Gastrocnemius medialis (tissue), 4 donors: ENCODE measurements around the gene TIAM2. TPM values are rescaled to one million over a fixed set of nuclear protein-coding genes. Genes with fewer than 3 reads are reported as not detected.
"Not testable (repeated sequence)": the region's sequence is repeated elsewhere in the genome, so short reads cannot be mapped to it uniquely, and the experiment has no call there.

ENCODE experiments used
- ATAC-seq, 2 donors: fragments of 150-250 bp; one replicate each; pipeline ENCODE4 v1.9.1; 2016
- DNase-seq, 2 donors: peaks; one replicate each; pipeline ENCODE4 v3.0.0-alpha.2; 2019
- H3K27ac ChIP-seq, 4 donors: fragments of 200-600 bp; sonication (generic); 1 replicate in 1 of 4; 2 replicates in 3 of 4; pipeline ENCODE4 v1.5.1; 2016 to 2018; ENCODE audit warnings: mild to moderate bottlenecking in 2 of 4, moderate library complexity in 1 of 4
- H3K27me3 ChIP-seq, 3 donors: fragments of 200-600 bp; sonication (generic) in 2 of 3; 1 replicate in 1 of 3; 2 replicates in 2 of 3; pipeline versions ENCODE4 v1.5.1 to v1.6.0; 2016 to 2019; ENCODE audit warnings: mild to moderate bottlenecking in 1 of 3, moderate library complexity in 1 of 3
- H3K36me3 ChIP-seq, 2 donors: fragments of 200-600 bp; sonication (generic) in 1 of 2; one replicate each; pipeline ENCODE4 v1.5.1; 2017 to 2018
- H3K4me1 ChIP-seq, 2 donors: fragments of 200-600 bp; sonication (generic) in 1 of 2; one replicate each; pipeline ENCODE4 v1.5.1; 2016 to 2017; ENCODE audit warnings: mild to moderate bottlenecking in 2 of 2
- H3K4me3 ChIP-seq, 4 donors: fragments of 200-600 bp; sonication (generic) in 3 of 4; 1 replicate in 1 of 4; 2 replicates in 3 of 4; pipeline ENCODE4 v1.5.1; 2016 to 2019; ENCODE audit warnings: mild to moderate bottlenecking in 2 of 4
- H3K9me3 ChIP-seq, 3 donors: fragments of 200-600 bp; sonication (generic) in 2 of 3; 1 replicate in 1 of 3; 2 replicates in 2 of 3; pipeline ENCODE4 v1.5.1; 2016 to 2019
- POLR2A ChIP-seq, 2 donors: fragments of 450-650 bp; IDR thresholded peaks; one replicate each; pipeline ENCODE4 v1.6.1; 2017; ENCODE audit warnings: antibody characterized with exemption in 2 of 2, mild to moderate bottlenecking in 2 of 2, moderate library complexity in 2 of 2
- in situ Hi-C, 4 donors: fragments of 200-750 bp; cut with MboI; loops; one replicate each; pipeline versions ENCODE4 v1.15.0 to v1.8.0; 2017; ENCODE audit warnings: low sequenced_read_pairs in 4 of 4
- intact Hi-C: fragments of 100-400 bp; cut with DNase I; formaldehyde crosslinking; loops from one replicate; pipeline ENCODE4 v1.15.1; 2023; ENCODE audit warnings: low total_unique reads
- total RNA-seq, 4 donors: library from RNA; depleted of rRNA; stranded (reverse); fragments of >200 nt; gene quantifications; one replicate each; pipeline versions ENCODE4 v1.1.0 to v1.2.3, GENCODE V29; 2016
- TF ChIP-seq, protein P1 (sequence below), 5 experiments: fragments of 450-650 bp in 3 of 5; fragments of 200-600 bp in 2 of 5; sonication (generic) in 2 of 5; IDR thresholded peaks in 4 of 5; conservative IDR thresholded peaks in 1 of 5; 1 replicate in 4 of 5; 2 replicates in 1 of 5; pipeline ENCODE4 v1.5.1; 2016 to 2019; ENCODE audit warnings: antibody characterized with exemption in 5 of 5, mild to moderate bottlenecking in 3 of 5, moderate library complexity in 3 of 5

TIAM2 gene
- total RNA-seq, 4 donors from 2014 or later, result 4.4 to 18.8 (median 13.6) TPM

DNA sequence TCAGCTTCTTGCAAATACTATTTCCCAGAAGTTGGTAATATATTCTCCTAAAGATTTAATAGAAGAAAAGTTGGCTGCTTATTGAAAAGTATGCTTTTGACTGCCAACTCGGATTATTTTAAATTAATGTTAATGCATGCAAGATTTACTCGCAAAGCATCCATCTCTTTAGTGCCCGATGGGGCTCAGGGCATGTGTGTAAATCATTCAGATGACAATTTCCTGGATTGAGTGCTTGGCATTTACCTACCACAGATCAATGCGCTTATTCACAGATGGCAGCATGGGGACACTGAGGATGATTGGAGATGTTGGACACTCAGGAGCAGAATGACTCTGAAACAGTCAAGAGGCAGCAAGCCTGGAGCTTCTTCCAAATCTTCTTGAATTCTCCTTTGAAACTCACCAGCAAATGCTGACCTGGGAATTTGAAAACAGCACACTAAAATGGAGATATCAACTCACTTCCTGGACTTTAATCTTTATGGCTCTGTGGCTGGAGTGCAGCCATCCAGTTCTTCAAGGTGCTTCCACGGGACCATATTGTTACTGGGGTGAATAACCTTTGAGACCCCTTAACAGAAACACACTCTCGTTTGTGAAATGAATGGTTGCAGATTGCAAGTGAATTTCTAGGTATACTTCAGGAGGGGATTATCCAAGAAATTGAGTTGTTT, 34.1 kb upstream of the TIAM2 start:
- Histone ChIP-seq H3K4me1 (no peaks in the 10 kb centered on the region), H3K27ac (no peak overlapping the region), H3K4me3 (no peak overlapping the region), H3K36me3 (peaks cover 0 to 8% of the 10 kb centered on the region in 2 donors), H3K9me3 (no peaks in the 10 kb centered on the region), H3K27me3 (no peaks in the 10 kb centered on the region)
- no peak for DNase-seq
- no peak for ATAC-seq
- in situ Hi-C loops (no loop called here), intact Hi-C loops (no loop called here)
- TF ChIP-seq, protein P1, sequence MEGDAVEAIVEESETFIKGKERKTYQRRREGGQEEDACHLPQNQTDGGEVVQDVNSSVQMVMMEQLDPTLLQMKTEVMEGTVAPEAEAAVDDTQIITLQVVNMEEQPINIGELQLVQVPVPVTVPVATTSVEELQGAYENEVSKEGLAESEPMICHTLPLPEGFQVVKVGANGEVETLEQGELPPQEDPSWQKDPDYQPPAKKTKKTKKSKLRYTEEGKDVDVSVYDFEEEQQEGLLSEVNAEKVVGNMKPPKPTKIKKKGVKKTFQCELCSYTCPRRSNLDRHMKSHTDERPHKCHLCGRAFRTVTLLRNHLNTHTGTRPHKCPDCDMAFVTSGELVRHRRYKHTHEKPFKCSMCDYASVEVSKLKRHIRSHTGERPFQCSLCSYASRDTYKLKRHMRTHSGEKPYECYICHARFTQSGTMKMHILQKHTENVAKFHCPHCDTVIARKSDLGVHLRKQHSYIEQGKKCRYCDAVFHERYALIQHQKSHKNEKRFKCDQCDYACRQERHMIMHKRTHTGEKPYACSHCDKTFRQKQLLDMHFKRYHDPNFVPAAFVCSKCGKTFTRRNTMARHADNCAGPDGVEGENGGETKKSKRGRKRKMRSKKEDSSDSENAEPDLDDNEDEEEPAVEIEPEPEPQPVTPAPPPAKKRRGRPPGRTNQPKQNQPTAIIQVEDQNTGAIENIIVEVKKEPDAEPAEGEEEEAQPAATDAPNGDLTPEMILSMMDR (IDR thresholded peaks at IDR 0.05 in 4 of 5, conservative IDR thresholded peaks at IDR 0.05 in 1 of 5), result no peak
- TF ChIP-seq POLR2A (IDR thresholded peaks at IDR 0.05), result no peak

GRCh38 chr6:154962753-154963152, 32.4 kb upstream of the TIAM2 start:
- no peak overlapping the region for H3K4me3 ChIP-seq
- no peaks in the 10 kb centered on the region for H3K9me3 ChIP-seq
- in situ Hi-C loops (no loop called here), intact Hi-C loops (no loop called here)
- peaks cover 0 to 8% of the 10 kb centered on the region in 2 donors for H3K36me3 ChIP-seq
- H3K27ac ChIP-seq, result no peak overlapping the region
- TF ChIP-seq, protein P1 (IDR thresholded peaks at IDR 0.05 in 4 of 5, conservative IDR thresholded peaks at IDR 0.05 in 1 of 5), result no peak
- no peaks in the 10 kb centered on the region for H3K27me3 ChIP-seq
- ATAC-seq (no peak), DNase-seq (no peak)
- no peaks in the 10 kb centered on the region for H3K4me1 ChIP-seq

DNA sequence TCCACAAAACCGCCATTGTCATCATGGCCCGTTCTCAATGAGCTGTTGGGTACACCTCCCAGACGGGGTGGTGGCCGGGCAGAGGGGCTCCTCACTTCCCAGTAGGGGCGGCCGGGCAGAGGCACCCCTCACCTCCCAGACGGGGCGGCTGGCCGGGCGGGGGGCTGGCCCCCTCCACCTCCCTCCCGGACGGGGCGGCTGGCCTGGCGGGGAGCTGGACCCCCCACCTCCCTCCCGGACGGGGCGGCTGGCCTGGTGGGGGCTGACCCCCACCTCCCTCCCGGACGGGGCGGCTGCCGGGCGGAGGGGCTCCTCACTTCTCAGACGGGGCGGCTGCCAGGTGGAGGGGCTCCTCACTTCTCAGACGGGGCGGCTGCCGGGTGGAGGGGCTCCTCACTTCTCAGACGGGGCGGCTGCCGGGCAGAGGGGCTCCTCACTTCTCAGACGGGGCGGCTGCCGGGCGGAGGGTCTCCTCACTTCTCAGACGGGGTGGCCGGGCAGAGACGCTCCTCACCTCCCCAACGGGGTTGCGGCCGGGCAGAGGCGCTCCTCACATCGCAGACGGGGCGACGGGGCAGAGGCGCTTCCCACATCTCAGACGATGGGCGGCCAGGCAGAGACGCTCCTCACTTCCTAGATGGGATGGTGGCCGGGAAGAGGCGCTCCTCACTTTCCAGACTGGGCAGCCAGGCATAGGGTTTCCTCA, 28.9 kb upstream of the TIAM2 start:
- H3K27me3 ChIP-seq, H3K27ac ChIP-seq, H3K9me3 ChIP-seq, DNase-seq, H3K4me1 ChIP-seq, intact Hi-C loops, in situ Hi-C loops, H3K4me3 ChIP-seq, H3K36me3 ChIP-seq, ATAC-seq: not testable (repeated sequence)

DNA sequence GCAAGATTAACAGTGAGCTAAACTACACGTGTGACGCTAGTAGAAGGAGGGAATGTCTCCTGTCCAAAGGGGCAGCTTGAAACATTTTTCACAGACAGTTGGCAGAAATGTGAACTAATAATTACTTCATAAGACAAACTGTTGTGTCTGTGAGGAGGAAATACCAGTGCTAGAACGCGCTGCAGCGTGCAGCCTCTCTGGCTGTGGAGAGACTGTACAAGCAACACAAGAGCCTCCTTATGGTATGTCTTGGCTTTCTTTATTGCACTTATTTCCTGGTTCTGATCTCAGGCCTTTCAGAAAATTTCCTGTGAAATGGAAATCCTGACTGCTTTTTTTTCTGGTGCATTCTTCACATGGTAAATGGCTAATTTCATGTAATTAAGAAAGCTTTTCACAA, 25.3 kb upstream of the TIAM2 start:
- Histone ChIP-seq H3K27ac (no peak overlapping the region), H3K36me3 (no peaks in the 10 kb centered on the region), H3K27me3 (no peaks in the 10 kb centered on the region), H3K4me1 (no peaks in the 10 kb centered on the region), H3K4me3 (no peak overlapping the region), H3K9me3 (no peaks in the 10 kb centered on the region)
- in situ Hi-C loops, result no loop called here
- intact Hi-C loops, result no loop called here
- DNase-seq (no peak), ATAC-seq (no peak)
- TF ChIP-seq, protein P1 (IDR thresholded peaks at IDR 0.05 in 4 of 5, conservative IDR thresholded peaks at IDR 0.05 in 1 of 5), result no peak
- no peak for TF ChIP-seq POLR2A (IDR thresholded peaks at IDR 0.05)

- TF ChIP-seq, protein P1 (IDR thresholded peaks at IDR 0.05 in 4 of 5, conservative IDR thresholded peaks at IDR 0.05 in 1 of 5), result no peak
- no peak for TF ChIP-seq POLR2A (IDR thresholded peaks at IDR 0.05)
- ATAC-seq, result no peak
- Histone ChIP-seq H3K4me3 (no peak overlapping the region), H3K27me3 (no peaks in the 10 kb centered on the region), H3K4me1 (no peaks in the 10 kb centered on the region), H3K36me3 (no peaks in the 10 kb centered on the region), H3K27ac (no peak overlapping the region), H3K9me3 (no peaks in the 10 kb centered on the region)
- intact Hi-C loops, result no loop called here
- in situ Hi-C loops, result no loop called here
- DNase-seq, result no peak
These were observed 20.5 kb upstream of the TIAM2 start for GRCh38 chr6:154974485-154975149.
